AG08395 (cell line): Measurements from ENCODE around the gene C9orf85.
A peak's percentile ranks its signal among the peaks of the same experiment; 100 is the strongest.

Experiments
- DNase-seq: peaks from one replicate; pipeline ENCODE4 v3.0.0; 2012; ENCODE audit warnings: mixed read lengths, low spot score

Gene C9orf85

DNA sequence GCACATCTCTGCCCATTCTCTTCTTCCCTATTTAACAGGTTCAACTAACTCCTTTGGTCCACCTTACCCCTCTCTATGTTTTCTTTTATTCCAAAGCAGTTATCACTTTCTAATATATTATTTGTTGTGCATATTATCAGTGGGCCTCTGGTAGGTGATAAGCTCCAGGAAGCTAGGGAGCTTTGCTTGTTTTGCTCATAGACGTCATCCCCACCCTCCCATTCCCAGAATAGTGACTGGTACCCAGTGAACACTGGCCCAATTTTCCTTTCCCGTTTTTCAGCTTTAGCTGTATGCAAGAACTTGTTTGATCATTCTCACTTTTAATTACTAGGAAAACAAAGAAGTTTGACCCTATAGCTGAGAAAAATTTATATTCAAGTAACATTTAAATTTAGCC lies 7.4 kb upstream of the C9orf85 start:
- DNase-seq = no peak

DNA sequence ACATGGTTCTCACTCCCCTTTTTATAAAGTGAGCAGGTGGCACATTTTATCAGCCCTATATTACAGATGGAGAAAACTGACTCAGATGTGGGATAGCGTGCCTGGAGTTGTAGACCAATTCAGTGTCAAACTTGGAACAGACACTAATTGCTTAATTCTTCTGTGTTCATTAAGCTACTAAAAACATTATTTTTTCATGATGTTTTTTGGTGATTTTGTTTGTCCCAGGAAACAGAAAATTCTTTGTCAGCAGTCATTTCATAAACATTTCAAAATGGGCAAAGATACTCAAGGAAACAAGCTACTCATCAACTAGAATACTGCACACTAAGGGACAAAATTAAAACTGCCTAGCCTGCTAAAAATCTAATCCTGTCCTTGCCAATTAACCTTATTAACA lies 2.6 kb upstream of the C9orf85 start:
- DNase-seq = no peak

DNA sequence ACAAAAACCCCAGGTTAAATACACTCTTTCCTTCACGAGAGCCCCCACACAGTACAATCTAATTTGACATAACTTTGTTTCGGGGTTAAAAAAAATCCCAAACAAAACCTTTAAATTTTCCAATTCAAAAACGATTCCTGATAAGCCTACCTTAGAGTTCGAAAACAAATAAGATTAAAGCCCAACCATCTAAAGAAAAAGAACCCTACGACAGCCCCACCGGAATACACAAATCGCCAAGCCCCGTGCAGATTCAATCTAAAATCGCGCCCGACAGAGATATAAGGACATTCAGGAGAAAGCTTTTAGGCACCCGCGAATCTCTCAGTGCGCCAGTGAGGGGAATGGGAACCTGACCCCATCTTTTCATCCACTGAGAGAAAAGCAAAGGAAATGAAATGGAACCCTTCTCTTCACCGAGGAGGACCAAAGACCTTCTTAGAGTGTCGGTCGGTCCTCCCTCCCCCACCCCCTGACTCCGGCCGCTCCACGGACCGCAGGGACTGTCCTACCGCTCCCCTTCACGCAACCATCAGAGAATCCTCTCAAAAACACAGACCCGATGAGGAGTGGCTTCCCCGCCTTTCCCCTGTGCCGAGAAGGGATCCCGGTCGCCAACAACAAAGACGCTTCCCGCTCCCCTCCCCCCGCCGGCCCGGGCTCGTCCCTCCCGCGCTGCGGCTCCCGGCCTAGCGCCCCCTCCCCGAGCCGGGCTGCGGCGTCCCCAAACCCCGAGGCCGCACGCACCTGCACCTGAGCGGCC lies 1.4 kb upstream of the C9orf85 start:
- peak; percentile 30 for DNase-seq

DNA sequence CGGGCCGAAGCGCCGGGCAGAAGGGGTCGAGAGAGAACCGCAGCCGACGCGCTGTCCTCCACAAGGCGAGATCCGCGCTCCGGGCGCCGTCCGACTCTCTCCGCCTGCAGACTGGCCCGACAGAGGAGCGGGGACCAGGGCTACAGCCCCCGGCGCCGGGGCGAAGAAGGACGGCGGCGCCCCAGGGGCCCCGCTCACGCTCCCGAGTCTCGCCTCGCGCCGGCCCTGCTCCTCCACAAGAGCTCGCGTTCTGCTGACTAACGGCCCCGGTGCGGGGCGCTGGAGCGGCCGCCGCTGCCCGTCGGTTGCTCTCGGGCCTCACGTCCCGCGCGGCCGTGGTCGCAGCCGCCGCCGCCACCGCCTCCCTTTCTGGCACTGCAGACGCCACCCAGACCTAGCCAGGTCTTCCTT lies 784 bp upstream of the C9orf85 start:
- no peak for DNase-seq

DNA sequence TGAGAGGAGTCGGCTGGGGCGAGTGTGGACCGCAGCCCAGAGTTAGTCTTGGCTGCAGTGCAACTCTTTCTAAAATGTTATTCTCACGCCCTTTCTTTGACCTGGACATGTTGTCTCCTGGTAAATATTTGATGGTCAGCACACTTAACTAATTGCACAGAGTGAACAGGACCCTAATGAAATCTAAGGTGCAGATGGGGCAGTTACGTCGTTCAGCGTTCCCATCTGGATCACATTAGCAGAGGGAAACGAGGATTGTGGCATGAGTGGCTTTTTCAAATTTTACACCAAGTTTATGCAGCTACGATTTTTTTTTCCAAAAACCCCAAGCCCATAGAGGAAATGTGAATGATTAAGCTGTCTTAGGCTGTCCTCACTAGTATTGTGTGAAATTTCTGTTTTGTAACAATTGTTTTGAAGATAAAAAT lies 483 bp downstream of the C9orf85 start:
- DNase-seq = peak; percentile 30

DNA sequence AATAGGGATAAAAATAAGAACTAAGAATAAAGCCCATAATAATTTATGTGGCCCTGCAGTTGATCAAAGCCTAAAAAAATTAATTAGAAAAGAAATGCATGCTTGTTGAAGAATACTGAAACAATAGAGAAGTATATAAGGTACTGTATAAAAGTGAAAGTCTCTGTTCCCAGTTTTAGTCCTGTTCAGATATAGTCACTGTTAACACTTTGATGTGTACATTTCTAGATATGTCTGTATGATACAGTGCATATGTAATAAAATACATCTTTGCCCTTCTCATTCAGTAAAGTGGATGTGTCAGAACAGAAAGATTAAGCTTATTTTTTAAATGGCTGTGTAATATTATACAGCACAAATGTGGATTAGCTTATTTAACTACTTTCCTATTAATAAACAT lies 4.1 kb downstream of the C9orf85 start:
- no peak for DNase-seq

DNA sequence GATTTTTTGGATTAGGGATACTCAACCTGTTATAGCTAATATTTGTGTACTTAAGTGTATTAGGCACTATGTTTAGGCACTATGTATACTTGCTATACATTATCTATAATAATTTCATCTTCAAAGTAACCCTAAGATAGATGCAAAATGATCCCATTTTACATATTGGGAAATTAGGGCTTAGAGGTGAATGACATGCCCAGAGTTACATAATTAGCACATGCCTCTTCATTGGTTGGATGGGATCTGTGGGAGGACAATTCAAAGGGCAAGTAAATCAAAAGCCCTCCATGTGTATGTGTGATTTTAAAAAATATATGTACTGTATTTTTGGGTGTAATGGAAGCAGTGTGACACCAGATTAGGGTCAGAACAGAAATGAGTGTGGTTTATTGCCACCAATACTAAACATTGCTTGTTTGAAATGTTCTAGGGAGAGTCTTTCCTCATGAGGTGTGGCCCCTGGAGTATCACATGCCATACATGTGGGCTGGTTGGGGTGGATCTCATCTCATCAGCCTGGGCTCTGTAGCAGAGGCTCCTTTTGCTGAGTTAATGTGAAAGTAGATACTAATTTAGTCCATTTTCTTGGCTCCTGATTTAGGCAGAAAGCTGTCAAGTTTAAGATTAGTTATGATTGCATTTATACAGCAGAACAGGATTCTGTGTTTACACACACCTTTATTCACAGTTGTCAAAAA lies 5.5 kb downstream of the C9orf85 start:
- DNase-seq = no peak

- no peak for DNase-seq
Measured at GRCh38 chr9:71918419-71918818, 7.0 kb downstream of the C9orf85 start.

DNA sequence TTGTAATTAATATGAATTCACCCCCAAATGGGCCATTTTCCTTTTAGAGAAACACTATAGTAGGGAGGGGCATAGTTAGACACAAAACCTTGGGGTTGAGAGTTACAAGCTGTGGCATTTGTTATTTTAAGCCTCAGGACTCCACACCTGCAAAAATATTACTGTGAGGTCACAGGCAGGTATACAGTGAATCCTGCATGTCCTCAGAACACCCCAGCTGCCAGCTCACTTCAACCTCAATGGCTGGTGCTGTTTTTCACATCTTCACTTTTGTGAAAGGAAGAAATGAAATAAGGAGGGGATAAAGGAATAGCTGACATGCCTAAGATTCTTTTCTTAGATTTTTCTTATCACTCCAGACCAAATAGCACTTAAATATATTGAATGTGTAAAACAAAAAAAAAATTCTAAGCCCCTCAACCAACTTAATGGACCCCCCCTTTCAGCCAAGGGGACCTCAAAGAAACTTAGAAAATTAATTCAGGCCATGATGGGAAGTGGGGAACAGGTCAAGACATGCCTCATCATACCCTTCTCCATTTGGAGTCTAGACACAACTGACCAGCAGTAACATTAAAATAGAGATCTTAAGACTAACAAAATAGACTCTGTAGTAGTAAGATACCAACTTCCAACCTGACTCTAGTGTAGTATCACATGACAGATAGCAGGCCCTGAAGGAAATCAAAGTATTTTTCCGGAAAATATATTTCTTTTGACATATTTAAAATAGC lies 9.2 kb downstream of the C9orf85 start:
- DNase-seq = no peak

GRCh38 chr9:71921190-71921814 lies 9.9 kb downstream of the C9orf85 start:
- DNase-seq = no peak

- no peak for DNase-seq
Measured at GRCh38 chr9:71924576-71924975, 13.1 kb downstream of the C9orf85 start.

DNA sequence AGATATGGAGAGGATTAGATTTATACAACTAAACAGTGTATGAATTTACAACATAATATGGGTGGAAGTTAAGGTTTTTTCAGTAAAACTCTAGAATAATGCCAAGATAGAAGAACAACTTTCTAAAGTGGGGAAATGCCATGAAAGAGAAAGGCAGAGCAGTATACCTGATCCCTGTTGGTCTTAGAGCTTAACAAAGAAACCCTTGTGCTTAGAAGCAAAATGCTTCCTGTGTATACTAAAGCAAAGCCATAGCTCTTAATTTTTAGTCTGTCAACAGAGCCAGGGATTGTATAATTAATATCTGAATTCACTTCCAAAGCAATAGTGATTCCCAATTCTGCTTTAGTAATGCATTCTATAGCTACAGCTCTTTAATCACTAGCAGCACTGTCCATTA lies 14.4 kb downstream of the C9orf85 start:
- DNase-seq = no peak

DNA sequence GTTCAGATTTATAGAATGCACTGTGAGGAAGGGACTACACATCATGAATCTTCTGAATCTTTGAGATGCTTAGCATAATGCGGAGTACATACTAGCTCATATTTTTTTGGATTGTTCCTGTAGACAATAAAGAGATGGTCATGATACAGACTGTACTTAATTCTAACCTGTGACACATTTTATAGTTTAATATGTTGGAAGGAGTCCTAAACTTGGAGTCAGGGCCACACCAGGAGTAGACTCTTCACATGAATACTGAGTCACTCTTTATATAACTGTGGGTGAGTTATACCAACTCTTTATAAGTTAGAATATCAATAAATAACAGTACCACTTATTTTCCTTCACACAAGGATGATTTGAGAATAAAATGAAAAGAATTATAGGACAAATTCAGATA lies 16.9 kb downstream of the C9orf85 start:
- DNase-seq = peak; percentile 26

- DNase-seq = peak; percentile 14
Measured at GRCh38 chr9:71928806-71929205, 17.4 kb downstream of the C9orf85 start.

- no peak for DNase-seq
Measured at GRCh38 chr9:71929223-71929622, 17.8 kb downstream of the C9orf85 start.

DNA sequence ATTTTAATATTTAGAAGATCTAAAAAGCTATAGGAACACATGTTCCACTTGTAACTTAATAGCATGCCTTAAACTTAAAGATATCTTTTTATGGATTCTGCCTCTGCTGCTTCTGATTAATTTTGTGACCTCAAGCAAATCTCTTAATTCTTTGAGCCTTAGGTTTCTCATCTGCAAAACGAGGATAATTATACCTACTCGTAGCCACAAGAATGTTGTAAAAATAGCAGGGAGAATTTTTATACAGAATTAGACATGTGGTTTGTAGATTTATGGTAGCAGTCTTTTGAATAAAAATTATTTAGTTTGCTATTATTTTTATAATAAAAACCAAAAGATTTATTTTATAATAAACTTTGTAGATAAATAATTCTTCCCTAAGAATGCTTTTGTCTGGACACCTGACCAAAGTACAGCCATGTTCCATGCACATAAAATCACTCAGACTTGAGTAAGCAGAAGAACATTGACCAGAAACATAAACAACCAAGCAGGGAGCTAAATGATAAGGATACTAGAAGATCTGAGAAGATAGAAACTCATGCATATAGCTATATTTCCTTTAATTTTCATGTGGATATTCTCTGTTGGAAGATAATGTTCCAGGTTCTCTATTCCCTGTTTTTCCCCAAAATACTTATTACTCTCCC lies 18.5 kb downstream of the C9orf85 start:
- DNase-seq = peak; percentile 54

GRCh38 chr9:71931166-71931565 lies 19.7 kb downstream of the C9orf85 start:
- no peak for DNase-seq

- DNase-seq = no peak
Measured at GRCh38 chr9:71936066-71936465, 24.6 kb downstream of the C9orf85 start.

- no peak for DNase-seq
Measured at GRCh38 chr9:71937070-71937625, 25.7 kb downstream of the C9orf85 start.

DNA sequence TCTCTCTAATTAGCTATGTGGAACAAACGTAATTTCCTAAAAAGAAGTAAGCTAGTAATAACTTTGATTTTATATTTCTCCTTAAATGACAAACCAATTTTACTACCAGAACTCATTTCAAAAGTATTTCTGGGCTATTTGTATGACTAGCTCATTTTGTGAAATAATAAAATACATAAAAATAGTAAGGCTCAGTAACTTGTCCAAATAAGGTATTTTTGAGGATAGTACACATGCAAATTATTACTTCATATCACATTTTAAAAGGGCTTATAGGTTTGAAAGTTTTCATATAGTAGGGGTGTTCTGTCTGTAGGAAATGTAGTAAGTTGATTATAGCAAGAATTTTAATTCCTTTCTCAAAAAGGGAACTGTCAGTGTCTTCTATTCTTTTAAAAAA lies 26.5 kb downstream of the C9orf85 start:
- no peak for DNase-seq

- DNase-seq = peak; percentile 29
Measured at GRCh38 chr9:71941060-71941568, 29.7 kb downstream of the C9orf85 start.
